GM12873 (cell line): ENCODE measurements around the gene PDIA6.

Source experiments
- CTCF ChIP-seq: IDR thresholded peaks from 2 replicates; pipeline ENCODE4 v1.5.1; 2012; ENCODE audit warnings: low read depth, mild to moderate bottlenecking, moderate library complexity, low read length, control low read depth; ENCODE audit not compliant: insufficient read depth; ENCODE audit errors: missing control alignments

PDIA6 gene

GRCh38 chr2:10776231-10776977 lies 36.2 kb downstream of the PDIA6 start:
- no peak for TF ChIP-seq CTCF

- TF ChIP-seq CTCF: no peak
Observed at GRCh38 chr2:10775831-10776230, 36.8 kb downstream of the PDIA6 start.

GRCh38 chr2:10775021-10775780 lies 37.4 kb downstream of the PDIA6 start:
- no peak for TF ChIP-seq CTCF

- no peak for TF ChIP-seq CTCF
Observed at GRCh38 chr2:10774394-10774793, 38.2 kb downstream of the PDIA6 start.

- TF ChIP-seq CTCF: no peak
Observed at GRCh38 chr2:10773821-10774341, 38.7 kb downstream of the PDIA6 start.

GRCh38 chr2:10772868-10773215 lies 39.7 kb downstream of the PDIA6 start:
- no peak for TF ChIP-seq CTCF

- TF ChIP-seq CTCF: no peak
Observed at GRCh38 chr2:10772201-10772867, 40.3 kb downstream of the PDIA6 start.
